Stimulated activated effector memory CD8-positive, alpha-beta T cell treated with anti-CD3 and anti-CD28 coated beads, Interleukin-12 subunit alpha, Interleukin-12 subunit beta, amount 100 ng/mL, for 72 hours (primary cell): Measurements from ENCODE around the gene SULT1A1.

Experiments
- ATAC-seq: fragments of 150-1000 bp; cut with Tn5 transposase; 2 replicates; pipeline ENCODE4 v1.10.0; 2021
- DNase-seq, 2 donors: peaks; one replicate each; pipeline ENCODE4 v3.0.0; 2021 to 2022; ENCODE audit warnings: low spot score in 2 of 2
- H3K27ac Mint-ChIP-seq: one replicate; pipeline ENCODE4 v1.8.0; 2022; ENCODE audit warnings: mild to moderate bottlenecking, mixed read lengths
- H3K36me3 Mint-ChIP-seq: one replicate; pipeline ENCODE4 v1.8.0; 2022; ENCODE audit warnings: mild to moderate bottlenecking, mixed read lengths
- H3K4me1 Mint-ChIP-seq: one replicate; pipeline ENCODE4 v1.8.0; 2022; ENCODE audit warnings: mixed read lengths
- H3K4me3 Mint-ChIP-seq: one replicate; pipeline ENCODE4 v1.8.0; 2022; ENCODE audit warnings: mild to moderate bottlenecking, mixed read lengths
- H3K9me3 Mint-ChIP-seq: one replicate; pipeline ENCODE4 v1.8.0; 2022; ENCODE audit warnings: mixed read lengths

SULT1A1 gene

DNA sequence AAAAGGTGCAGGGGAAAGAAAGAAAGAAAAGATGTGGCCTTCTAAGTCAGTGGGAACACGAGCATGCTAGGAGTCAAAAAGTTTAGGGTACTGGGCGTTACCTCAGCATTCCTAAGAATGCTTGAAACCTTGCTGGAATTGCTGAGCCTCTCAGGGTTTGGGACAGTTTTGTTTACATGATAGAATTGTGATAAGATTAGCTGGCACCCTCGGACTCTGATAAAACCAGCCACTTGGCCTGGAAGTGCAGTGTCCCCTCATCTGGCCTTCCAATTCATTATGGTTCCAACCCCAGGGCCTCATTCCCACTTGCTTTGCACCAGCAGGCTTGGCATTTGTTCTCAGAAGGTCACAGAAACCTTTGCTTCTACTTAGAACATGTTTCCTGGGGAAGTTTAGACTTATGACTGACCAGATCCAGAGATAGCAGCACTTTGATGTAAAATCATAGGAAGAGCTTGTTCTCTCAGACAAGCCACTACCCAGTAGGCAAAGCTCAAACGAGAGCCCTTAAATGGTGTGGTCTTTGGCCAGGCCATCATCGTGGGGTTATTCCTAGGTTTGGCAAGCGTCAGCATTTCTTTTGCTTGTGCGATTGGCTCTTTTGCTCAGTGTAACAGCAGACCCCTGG, 48.2 kb downstream of the SULT1A1 start:
- Mint-ChIP-seq H3K4me3 (no peak overlapping the region), H3K9me3 (peaks cover 3% of the 10 kb centered on the region), H3K27ac (peak overlapping the region; percentile 36), H3K4me1 (peaks cover 36% of the 10 kb centered on the region), H3K36me3 (peaks cover 37% of the 10 kb centered on the region)
- DNase-seq (no peak), ATAC-seq (no peak)

DNA sequence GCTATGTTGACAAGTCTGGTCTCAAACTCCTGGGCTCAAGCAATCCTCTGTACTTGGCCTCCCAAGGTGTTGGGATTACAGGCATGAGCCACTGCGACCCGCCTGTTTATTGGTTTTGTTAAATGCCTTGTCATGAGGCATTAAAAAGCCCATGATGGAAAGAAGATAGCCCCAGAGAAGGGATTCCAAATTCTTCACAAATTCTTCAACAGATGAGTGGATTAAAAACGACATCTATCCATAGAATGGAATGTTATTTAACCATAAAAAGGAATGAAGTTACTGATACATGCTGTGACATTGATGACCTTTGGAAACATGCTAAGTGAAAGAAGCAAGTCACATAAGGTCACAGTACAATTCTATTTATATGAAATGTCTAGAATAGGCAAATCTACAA, 51.4 kb downstream of the SULT1A1 start:
- ATAC-seq (no peak), DNase-seq (no peak)
- no peak overlapping the region for H3K27ac Mint-ChIP-seq
- H3K36me3 Mint-ChIP-seq: peaks cover 51% of the 10 kb centered on the region
- H3K4me3 Mint-ChIP-seq: no peak overlapping the region
- H3K4me1 Mint-ChIP-seq: peaks cover 36% of the 10 kb centered on the region
- H3K9me3 Mint-ChIP-seq: no peaks in the 10 kb centered on the region

DNA sequence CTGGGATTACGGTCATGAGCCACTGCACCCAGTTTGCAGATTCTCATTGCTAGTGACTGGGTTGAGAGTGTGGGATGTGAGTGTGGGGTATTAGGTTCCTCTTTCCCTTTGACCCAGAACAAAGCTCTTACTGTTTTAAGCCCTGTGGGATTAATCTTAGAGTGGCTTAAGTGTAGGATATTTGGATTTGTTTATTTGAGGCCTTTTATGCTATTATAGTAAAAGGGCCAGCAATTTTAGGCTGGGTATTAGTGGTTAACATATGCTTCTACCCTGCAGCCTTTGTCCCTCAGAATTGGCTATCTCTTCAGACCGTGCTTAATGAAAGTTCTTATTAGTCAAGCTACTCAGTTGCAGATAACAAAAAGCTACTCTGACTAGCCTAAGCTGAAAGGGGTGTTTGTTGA, 52.9 kb downstream of the SULT1A1 start:
- H3K36me3 Mint-ChIP-seq: peaks cover 52% of the 10 kb centered on the region
- H3K27ac Mint-ChIP-seq: peak overlapping the region; percentile 43
- no peak overlapping the region for H3K4me3 Mint-ChIP-seq
- H3K9me3 Mint-ChIP-seq: no peaks in the 10 kb centered on the region
- DNase-seq (no peak), ATAC-seq (no peak)
- H3K4me1 Mint-ChIP-seq: peaks cover 29% of the 10 kb centered on the region

DNA sequence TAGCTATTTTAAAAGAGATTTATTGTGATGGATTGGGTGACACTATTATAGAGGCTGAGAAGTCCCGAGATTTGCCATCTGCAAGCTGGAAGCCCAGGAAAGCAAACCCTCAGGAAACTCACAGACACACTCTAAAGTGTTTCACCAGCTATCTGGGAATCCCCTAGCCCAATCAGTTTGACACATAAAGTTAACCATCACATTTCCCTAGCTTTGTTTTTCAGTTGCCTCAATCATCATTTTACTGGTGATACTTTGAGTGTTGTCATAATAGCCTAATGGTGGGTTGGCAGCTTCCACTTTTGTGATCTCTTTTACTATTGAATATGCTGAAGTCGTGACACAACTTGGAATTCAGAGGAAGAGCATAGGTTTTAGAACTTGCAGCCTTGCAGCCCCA, 54.3 kb downstream of the SULT1A1 start:
- DNase-seq (no peak), ATAC-seq (peak; percentile 69)
- Mint-ChIP-seq H3K27ac (no peak overlapping the region), H3K4me1 (peaks cover 29% of the 10 kb centered on the region), H3K9me3 (no peaks in the 10 kb centered on the region), H3K36me3 (peaks cover 52% of the 10 kb centered on the region), H3K4me3 (peak overlapping the region; percentile 73)
